Ovary (tissue), 9 donors: ENCODE data around the gene FCN2. TPM values are rescaled to one million over a fixed set of nuclear protein-coding genes. Genes with fewer than 3 reads are reported as not detected.

Experiments used
- DNase-seq, 5 donors: peaks; one replicate each; pipeline ENCODE4 v3.0.0-alpha.2; 2019 to 2020
- H3K27ac ChIP-seq, 2 donors: fragments of 200-600 bp; one replicate each; pipeline versions ENCODE4 v1.5.1 to v1.8.0; 2019 to 2022
- H3K27me3 ChIP-seq: fragments of 200-600 bp; one replicate; pipeline ENCODE4 v1.8.0; 2022
- H3K36me3 ChIP-seq: fragments of 200-600 bp; sonication (generic); one replicate; pipeline ENCODE4 v1.5.1; 2019
- H3K4me1 ChIP-seq: one replicate; pipeline ENCODE4 v1.8.1; 2013; ENCODE audit warnings: mild to moderate bottlenecking, moderate library complexity; ENCODE audit not compliant: insufficient read depth
- H3K4me3 ChIP-seq: fragments of 200-600 bp; sonication (generic); one replicate; pipeline ENCODE4 v1.5.1; 2017
- H3K9me3 ChIP-seq, 2 donors: fragments of 200-600 bp in 1 of 2; sonication (generic) in 1 of 2; one replicate each; pipeline versions ENCODE4 v1.5.1 to v1.8.1; 2013 to 2019; ENCODE audit warnings: mild to moderate bottlenecking in 1 of 2, moderate library complexity in 1 of 2
- EP300 ChIP-seq: sonication (generic); formaldehyde crosslinking; IDR thresholded peaks from one replicate; pipeline ENCODE4 v1.6.1; 2017; ENCODE audit warnings: antibody characterized with exemption
- POLR2A ChIP-seq: fragments of 450-650 bp; IDR thresholded peaks from one replicate; pipeline ENCODE4 v1.6.1; 2017; ENCODE audit warnings: antibody characterized with exemption, mild to moderate bottlenecking, moderate library complexity
- WGBS, 3 donors: extraction: QIAGEN DNeasy Blood & Tissue Kit in 1 of 3; methylation state at CpG; one replicate each; pipeline versions ENCODE4 v1.1.5 to v1.1.7; 2013 to 2017; 5-methylcytosine and 5-hydroxymethylcytosine counted together
- intact Hi-C, 4 donors: fragments of 100-400 bp; cut with DNase I; formaldehyde crosslinking; loops; one replicate each; pipeline versions ENCODE4 v1.11.0 to v1.15.1; 2022 to 2023
- polyA plus RNA-seq, 2 donors: library from polyadenylated mRNA; stranded (reverse); fragments of 200-250 nt in 1 of 2; fragments of 350-450 nt in 1 of 2; fragmentation: Illumina TruSeq in 1 of 2; extraction: RNeasy Lipid Tissue Mini Kit (QIAGEN cat#74804) in 1 of 2; gene quantifications; one replicate each; pipeline ENCODE4 v1.2.3, GENCODE V29; 2013 to 2014
- total RNA-seq, 7 donors: library from RNA; depleted of rRNA in 2 of 7; stranded (reverse); fragments of >200 nt in 2 of 7; fragmentation: NEBNext Ultra II Directional in 3 of 7; extraction: Animal tissue kit (Norgen Biotek cat#: 25700) in 3 of 7; gene quantifications; one replicate each; pipeline versions ENCODE4 v1.1.0 to v1.2.4, GENCODE V29; 2016 to 2023
- TF ChIP-seq, protein P1 (sequence below), 3 donors: fragments of 450-650 bp in 2 of 3; fragments of 200-600 bp in 1 of 3; IDR thresholded peaks; one replicate each; pipeline versions ENCODE4 v1.5.1 to v1.8.0; 2016 to 2022; ENCODE audit warnings: antibody characterized with exemption in 3 of 3, mild to moderate bottlenecking in 1 of 3
- donor health status: DM: no; HTN: no; CAD: no; lungs with moderate emphysema.
- donor health status: DM: no; HTN: no; CAD: no.
- donor health status: Bipolar disorder and iron deficiency.
- donor health status: DM: yes; HTN: yes; CAD: no.
- donor health status: DM: no; HTN: no; CAD: no.
- donor health status: DM: yes; HTN: yes; CAD: no.

FCN2 gene
- total and polyA plus RNA-seq, 9 donors, result 0.23 to 1.1 (median 0.33) TPM; not detected in 4

DNA sequence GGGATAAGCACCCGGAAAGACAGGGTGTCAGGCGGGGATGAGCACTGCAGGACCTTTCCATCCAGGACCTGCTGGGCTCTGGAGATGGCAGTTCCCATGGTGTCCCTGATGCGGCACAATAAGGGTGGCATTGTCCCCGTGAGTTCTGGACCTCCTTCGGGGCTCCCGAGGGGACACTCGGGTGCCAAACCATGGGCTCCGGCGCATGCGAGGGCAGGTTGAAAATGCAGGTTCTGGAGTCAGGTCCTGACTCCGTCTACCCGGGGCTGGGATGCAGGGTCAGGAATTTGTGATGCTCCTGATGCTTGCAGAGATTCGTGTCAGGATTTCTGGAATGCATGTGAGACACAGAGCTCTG, 682 bp downstream of the FCN2 start:
- H3K4me1 ChIP-seq, result peaks cover 8% of the 10 kb centered on the region
- no peaks in the 10 kb centered on the region for H3K27me3 ChIP-seq
- WGBS, 3 donors, result 75 to 80% (median 78%) methylated on average over 13 of the region's 13 CpGs
- H3K4me3 ChIP-seq, result no peak overlapping the region
- H3K36me3 ChIP-seq, result no peaks in the 10 kb centered on the region
- no peaks in the 10 kb centered on the region for H3K9me3 ChIP-seq
- no peak overlapping the region for H3K27ac ChIP-seq
- intact Hi-C loops, result no loop called here
- no peak for TF ChIP-seq EP300
- no peak for DNase-seq

- no peak for TF ChIP-seq POLR2A
- 79 to 92% (median 88%) methylated on average over 3 of the region's 3 CpGs for WGBS, 3 donors
- Histone ChIP-seq H3K36me3 (no peaks in the 10 kb centered on the region), H3K4me3 (no peak overlapping the region), H3K27ac (no peak overlapping the region), H3K27me3 (no peaks in the 10 kb centered on the region), H3K4me1 (peaks cover 8% of the 10 kb centered on the region), H3K9me3 (no peaks in the 10 kb centered on the region)
- intact Hi-C loops, result no loop called here
- no peak for DNase-seq
These were observed 1.7 kb downstream of the FCN2 start for GRCh38 chr9:134882204-134882785.

- no peak overlapping the region for H3K27ac ChIP-seq
- intact Hi-C loops, result no loop called here
- no peak for DNase-seq
- no peaks in the 10 kb centered on the region for H3K36me3 ChIP-seq
- H3K4me1 ChIP-seq, result peaks cover 8% of the 10 kb centered on the region
- no peaks in the 10 kb centered on the region for H3K9me3 ChIP-seq
- WGBS, 3 donors, result 93 to 94% (median 93%) methylated on average over 18 of the region's 18 CpGs
- no peaks in the 10 kb centered on the region for H3K27me3 ChIP-seq
- H3K4me3 ChIP-seq, result no peak overlapping the region
- TF ChIP-seq POLR2A (no peak), EP300 (no peak)
- TF ChIP-seq, protein P1, sequence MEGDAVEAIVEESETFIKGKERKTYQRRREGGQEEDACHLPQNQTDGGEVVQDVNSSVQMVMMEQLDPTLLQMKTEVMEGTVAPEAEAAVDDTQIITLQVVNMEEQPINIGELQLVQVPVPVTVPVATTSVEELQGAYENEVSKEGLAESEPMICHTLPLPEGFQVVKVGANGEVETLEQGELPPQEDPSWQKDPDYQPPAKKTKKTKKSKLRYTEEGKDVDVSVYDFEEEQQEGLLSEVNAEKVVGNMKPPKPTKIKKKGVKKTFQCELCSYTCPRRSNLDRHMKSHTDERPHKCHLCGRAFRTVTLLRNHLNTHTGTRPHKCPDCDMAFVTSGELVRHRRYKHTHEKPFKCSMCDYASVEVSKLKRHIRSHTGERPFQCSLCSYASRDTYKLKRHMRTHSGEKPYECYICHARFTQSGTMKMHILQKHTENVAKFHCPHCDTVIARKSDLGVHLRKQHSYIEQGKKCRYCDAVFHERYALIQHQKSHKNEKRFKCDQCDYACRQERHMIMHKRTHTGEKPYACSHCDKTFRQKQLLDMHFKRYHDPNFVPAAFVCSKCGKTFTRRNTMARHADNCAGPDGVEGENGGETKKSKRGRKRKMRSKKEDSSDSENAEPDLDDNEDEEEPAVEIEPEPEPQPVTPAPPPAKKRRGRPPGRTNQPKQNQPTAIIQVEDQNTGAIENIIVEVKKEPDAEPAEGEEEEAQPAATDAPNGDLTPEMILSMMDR (IDR thresholded peaks at IDR 0.05), result no peak
These were observed 2.6 kb downstream of the FCN2 start for GRCh38 chr9:134883040-134883782.

DNA sequence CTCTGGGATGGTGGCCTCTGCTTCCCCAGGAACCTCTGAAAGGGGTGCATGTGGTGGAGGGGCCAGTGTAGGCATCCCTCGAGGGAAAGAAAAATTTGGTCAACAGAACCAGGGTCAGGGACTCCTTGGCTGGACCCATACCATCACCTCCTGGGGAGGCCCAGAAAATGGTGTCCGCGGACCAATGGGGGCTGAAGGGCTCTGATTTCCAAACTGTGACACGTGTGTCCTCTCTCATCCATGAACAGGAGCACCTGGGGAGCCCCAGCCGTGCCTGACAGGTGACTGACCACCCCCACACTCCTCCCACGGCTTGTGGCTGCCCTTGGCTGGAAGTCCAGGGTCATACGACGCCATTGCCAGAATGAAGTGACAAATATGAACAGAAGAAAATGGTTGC, 3.9 kb downstream of the FCN2 start:
- H3K4me3 ChIP-seq, result no peak overlapping the region
- TF ChIP-seq, protein P1 (IDR thresholded peaks at IDR 0.05), result no peak
- no peak for TF ChIP-seq POLR2A
- TF ChIP-seq EP300, result no peak
- H3K9me3 ChIP-seq, result no peaks in the 10 kb centered on the region
- H3K36me3 ChIP-seq, result no peaks in the 10 kb centered on the region
- WGBS, 3 donors, result 84 to 86% (median 85%) methylated on average over 8 of the region's 8 CpGs
- H3K4me1 ChIP-seq, result peaks cover 8% of the 10 kb centered on the region
- no peak for DNase-seq
- no peaks in the 10 kb centered on the region for H3K27me3 ChIP-seq
- intact Hi-C loops, result no loop called here
- no peak overlapping the region for H3K27ac ChIP-seq

DNA sequence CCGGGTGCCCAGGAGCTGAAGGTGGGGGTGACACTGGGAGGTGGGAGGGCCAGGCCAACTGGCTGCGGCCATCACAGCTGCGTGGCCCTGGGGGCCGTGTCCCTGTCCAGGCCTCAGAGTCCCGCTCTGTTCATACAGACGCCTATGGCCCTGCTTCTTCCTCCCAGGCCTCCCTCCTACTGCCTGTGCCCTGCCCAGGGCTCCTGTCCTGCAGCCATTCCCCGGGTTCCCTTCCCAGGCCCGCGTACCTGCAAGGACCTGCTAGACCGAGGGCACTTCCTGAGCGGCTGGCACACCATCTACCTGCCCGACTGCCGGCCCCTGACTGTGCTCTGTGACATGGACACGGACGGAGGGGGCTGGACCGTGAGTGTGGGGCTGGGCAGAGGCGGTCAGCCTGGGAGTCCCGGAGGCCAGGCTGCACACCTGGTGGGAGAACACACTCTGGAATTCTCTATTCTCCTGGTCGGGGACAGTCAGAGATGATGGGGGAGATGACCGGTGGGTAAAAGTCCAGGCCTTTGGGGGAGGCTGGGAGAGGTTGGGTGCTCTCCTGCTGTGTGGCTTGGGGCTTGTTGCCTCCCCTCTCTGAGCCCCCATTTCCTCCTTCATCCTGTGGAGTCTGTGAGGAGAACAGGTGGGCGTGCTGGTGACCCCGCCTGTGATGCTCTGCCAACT, 4.5 kb downstream of the FCN2 start:
- Histone ChIP-seq H3K36me3 (no peaks in the 10 kb centered on the region), H3K27me3 (no peaks in the 10 kb centered on the region), H3K4me3 (no peak overlapping the region), H3K27ac (no peak overlapping the region), H3K9me3 (no peaks in the 10 kb centered on the region), H3K4me1 (peaks cover 6% of the 10 kb centered on the region)
- no peak for DNase-seq
- intact Hi-C loops, result no loop called here
- WGBS, 3 donors, result 92 to 94% (median 93%) methylated on average over 22 of the region's 22 CpGs
- TF ChIP-seq POLR2A (no peak), EP300 (no peak)
- TF ChIP-seq, protein P1 (IDR thresholded peaks at IDR 0.05), result no peak
